HG03565 (cell line): ENCODE data around the gene OR9A2.
"Not testable (repeated sequence)": the region's sequence is repeated elsewhere in the genome, so short reads cannot be mapped to it uniquely, and the experiment has no call there.

Experiments
- ATAC-seq: cut with Tn5 transposase; IDR thresholded peaks from one replicate; pipeline ENCODE4 v1.9.1; 2021; ENCODE audit warnings: mild to moderate bottlenecking, moderate library complexity; ENCODE audit not compliant: unreplicated experiment

Gene OR9A2

GRCh38 chr7:142978402-142978801 is 48.5 kb downstream of the OR9A2 start:
- not testable (repeated sequence) for ATAC-seq
